ENCODE results near the gene CTAGE4. TPM values are rescaled to one million over a fixed set of nuclear protein-coding genes. Genes with fewer than 3 reads are reported as not detected.
"Not testable (repeated sequence)": the region's sequence is repeated elsewhere in the genome, so short reads cannot be mapped to it uniquely, and the experiment has no call there.

The CTAGE4 gene
- total RNA-seq, 1 donor from 2014 or later: 4.0 TPM

- not testable (repeated sequence) for DNase-seq (ENCODE audit: low spot score)
Measured at GRCh38 chr7:144217200-144217599, 33.9 kb downstream of the CTAGE4 start.

DNA sequence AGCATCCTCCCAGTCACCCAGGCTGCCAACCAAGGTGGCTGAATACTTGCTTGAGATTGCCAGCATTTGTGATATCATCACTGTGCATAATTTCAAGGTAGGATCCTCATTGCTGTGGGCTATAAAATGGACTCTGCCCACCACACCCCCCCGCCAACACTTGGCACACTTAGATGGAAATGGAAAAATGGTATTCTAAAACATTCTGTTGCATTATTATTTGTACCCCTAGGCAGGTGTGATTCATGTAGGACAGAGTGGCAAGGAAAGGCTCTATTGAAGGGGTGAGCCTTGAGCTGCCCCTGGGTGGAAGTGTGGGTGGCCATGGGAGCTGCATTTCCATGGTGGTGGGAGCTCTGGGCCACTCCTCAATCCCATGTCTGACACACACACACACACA, 35.3 kb downstream of the CTAGE4 start:
- DNase-seq (ENCODE audit: low spot score): not testable (repeated sequence)

GRCh38 chr7:144219149-144219548, 35.9 kb downstream of the CTAGE4 start:
- DNase-seq (ENCODE audit: low spot score): not testable (repeated sequence)

- DNase-seq (ENCODE audit: low spot score): not testable (repeated sequence)
Measured at GRCh38 chr7:144220531-144220930, 37.3 kb downstream of the CTAGE4 start.

DNA sequence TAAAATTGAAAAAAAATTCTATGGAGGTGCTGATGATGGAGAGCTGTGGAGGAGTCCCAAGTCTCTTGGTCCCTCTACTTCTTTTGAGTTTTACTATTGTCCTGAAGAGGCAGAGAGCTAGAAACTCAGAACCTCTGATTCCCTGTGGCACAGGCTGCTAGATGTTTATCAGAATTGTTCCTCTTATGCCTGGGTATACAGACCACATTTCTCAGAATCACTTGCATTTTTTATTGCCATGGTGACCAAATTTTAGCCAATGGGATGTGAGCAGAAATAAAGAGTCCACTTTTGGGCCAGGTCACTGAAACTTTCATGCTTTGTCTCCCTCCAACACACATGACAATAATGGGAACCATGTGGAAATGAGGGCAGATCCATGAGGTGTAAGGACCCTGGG, 40.4 kb downstream of the CTAGE4 start:
- not testable (repeated sequence) for DNase-seq (ENCODE audit: low spot score)

DNA sequence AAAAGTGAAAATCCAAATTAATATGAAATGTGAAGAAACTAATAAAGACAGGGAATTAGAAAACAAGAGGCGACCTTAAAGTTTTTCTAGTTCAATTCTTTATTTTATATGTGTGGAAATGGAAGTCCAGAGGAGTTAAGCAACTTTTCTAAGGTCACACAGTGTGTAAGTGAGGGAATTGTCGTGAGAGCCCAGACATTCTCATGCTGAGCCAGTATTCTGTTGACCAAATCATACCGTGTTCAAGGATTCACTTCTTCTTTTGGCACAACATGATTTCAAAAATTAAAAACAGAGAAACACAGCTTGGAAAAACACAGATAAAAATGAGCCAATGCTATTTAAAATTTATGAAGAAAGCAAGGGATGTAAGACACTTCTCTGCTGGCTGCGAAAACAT, 43.6 kb downstream of the CTAGE4 start:
- not testable (repeated sequence) for DNase-seq (ENCODE audit: low spot score)

GRCh38 chr7:144228810-144229209, 45.5 kb downstream of the CTAGE4 start:
- not testable (repeated sequence) for DNase-seq (ENCODE audit: low spot score)

DNA sequence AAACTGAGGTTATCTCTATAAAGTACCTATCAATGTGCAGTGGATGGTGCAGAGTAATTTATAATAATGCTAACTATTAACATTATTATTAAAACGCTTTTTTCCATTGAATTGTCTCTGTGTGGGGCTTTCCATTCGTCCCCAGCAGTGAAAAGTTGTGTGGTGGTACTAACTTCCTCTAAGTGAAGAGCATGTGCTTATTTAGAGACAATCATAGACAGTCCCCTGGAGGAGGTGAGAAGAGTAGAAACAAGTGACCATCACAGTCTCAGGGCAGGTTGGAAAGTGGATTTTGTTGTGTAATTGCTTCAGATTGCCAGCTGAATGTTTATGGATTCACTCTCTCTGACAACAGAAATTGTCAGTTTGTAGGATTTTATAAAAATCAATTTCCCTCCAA, 47.8 kb downstream of the CTAGE4 start:
- not testable (repeated sequence) for DNase-seq (ENCODE audit: low spot score)

DNA sequence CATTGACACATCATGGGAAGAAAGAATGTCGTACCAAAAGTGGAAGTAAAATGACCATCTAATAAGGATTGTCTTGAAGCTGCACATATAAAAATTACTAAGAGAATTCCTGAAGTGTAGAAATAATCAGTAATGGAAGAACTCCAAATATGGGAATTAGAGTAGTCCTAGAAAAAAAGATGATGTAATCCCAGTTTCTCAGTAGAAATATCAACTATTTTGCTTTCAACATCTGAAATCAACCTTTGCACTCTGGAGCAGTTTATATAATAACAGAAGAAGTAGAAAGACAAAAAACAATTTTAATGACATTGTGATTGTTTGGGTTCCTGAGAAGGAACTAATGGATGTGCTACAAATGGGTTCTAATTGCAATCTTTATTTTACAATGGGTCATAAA, 49.8 kb downstream of the CTAGE4 start:
- DNase-seq (ENCODE audit: low spot score): not testable (repeated sequence)

Other genes with a start within 250 kb of the CTAGE4 start
- not detected for gene OR2F2, start 248.2 kb upstream of the CTAGE4 start, total RNA-seq
- not detected for gene OR2F1, start 228.6 kb upstream of the CTAGE4 start, total RNA-seq
- gene OR6B1, start 183.1 kb upstream of the CTAGE4 start, total RNA-seq: not detected
- not detected for gene OR2A5, start 134.5 kb upstream of the CTAGE4 start, total RNA-seq
- not detected for gene OR2A25, start 113.7 kb upstream of the CTAGE4 start, total RNA-seq
- gene OR2A12, start 97.2 kb upstream of the CTAGE4 start, total RNA-seq: not detected
- gene OR2A2, start 73.9 kb upstream of the CTAGE4 start, total RNA-seq: not detected
- gene OR2A14, start 60.3 kb upstream of the CTAGE4 start, total RNA-seq: not detected
- 9.7 TPM for gene ARHGEF35, start 12.4 kb downstream of the CTAGE4 start, total RNA-seq
- 0.08 TPM for gene OR2A42, start 56.1 kb downstream of the CTAGE4 start, total RNA-seq
- gene OR2A7, start 81.3 kb downstream of the CTAGE4 start, total RNA-seq: 10.8 TPM
- 3.2 TPM for gene CTAGE8, start 85.8 kb downstream of the CTAGE4 start, total RNA-seq
- not detected for gene OR2A1, start 129.0 kb downstream of the CTAGE4 start, total RNA-seq
- 27.3 TPM for gene ARHGEF5, start 171.9 kb downstream of the CTAGE4 start, total RNA-seq
- not detected for gene NOBOX, start 220.2 kb downstream of the CTAGE4 start, total RNA-seq